ENCODE data around the gene ARHGEF5.

Gene ARHGEF5

GRCh38 chr7:144398291-144398690 lies 43.1 kb downstream of the ARHGEF5 start:
- ATAC-seq: no peak
- no peak for TF ChIP-seq TCF4 (CRISPR knock-in tag; IDR thresholded peaks at IDR 0.05; ENCODE audit: borderline replicate concordance)
- TF ChIP-seq OSR1 (CRISPR knock-in tag; IDR thresholded peaks at IDR 0.05): no peak
- no peak for TF ChIP-seq TSHZ2 (CRISPR knock-in tag; IDR thresholded peaks at IDR 0.05)
- no peak for TF ChIP-seq SNAI2 (CRISPR knock-in tag; IDR thresholded peaks at IDR 0.05)
- TF ChIP-seq ISL1 (CRISPR knock-in tag; IDR thresholded peaks at IDR 0.05): no peak
- no peak for TF ChIP-seq ZFP30 (CRISPR knock-in tag; IDR thresholded peaks at IDR 0.05)
- no peak for TF ChIP-seq ZNF70 (CRISPR knock-in tag; IDR thresholded peaks at IDR 0.05)
- TF ChIP-seq TOX (CRISPR knock-in tag; IDR thresholded peaks at IDR 0.05; ENCODE audit: borderline replicate concordance): no peak
- TF ChIP-seq ZFP3 (CRISPR knock-in tag; IDR thresholded peaks at IDR 0.05): no peak
- TF ChIP-seq BACH2 (CRISPR knock-in tag; IDR thresholded peaks at IDR 0.05; ENCODE audit: borderline replicate concordance): no peak
- TF ChIP-seq ZNF8 (CRISPR knock-in tag; IDR thresholded peaks at IDR 0.05): no peak
- no peak for TF ChIP-seq ZNF565 (CRISPR knock-in tag; conservative IDR thresholded peaks at IDR 0.05; ENCODE audit: low read depth)
- TF ChIP-seq ESRRG (CRISPR knock-in tag; IDR thresholded peaks at IDR 0.05): no peak
- TF ChIP-seq, protein P1, sequence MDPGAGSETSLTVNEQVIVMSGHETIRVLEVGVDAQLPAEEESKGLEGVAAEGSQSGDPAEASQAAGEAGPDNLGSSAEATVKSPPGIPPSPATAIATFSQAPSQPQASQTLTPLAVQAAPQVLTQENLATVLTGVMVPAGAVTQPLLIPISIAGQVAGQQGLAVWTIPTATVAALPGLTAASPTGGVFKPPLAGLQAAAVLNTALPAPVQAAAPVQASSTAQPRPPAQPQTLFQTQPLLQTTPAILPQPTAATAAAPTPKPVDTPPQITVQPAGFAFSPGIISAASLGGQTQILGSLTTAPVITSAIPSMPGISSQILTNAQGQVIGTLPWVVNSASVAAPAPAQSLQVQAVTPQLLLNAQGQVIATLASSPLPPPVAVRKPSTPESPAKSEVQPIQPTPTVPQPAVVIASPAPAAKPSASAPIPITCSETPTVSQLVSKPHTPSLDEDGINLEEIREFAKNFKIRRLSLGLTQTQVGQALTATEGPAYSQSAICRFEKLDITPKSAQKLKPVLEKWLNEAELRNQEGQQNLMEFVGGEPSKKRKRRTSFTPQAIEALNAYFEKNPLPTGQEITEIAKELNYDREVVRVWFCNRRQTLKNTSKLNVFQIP (CRISPR knock-in tag; IDR thresholded peaks at IDR 0.05; ENCODE audit: borderline replicate concordance, low read depth): no peak
- no peak for TF ChIP-seq PPARA (CRISPR knock-in tag; IDR thresholded peaks at IDR 0.05; ENCODE audit: borderline replicate concordance)
- no peak for TF ChIP-seq ARNTL (CRISPR knock-in tag; IDR thresholded peaks at IDR 0.05; ENCODE audit: borderline replicate concordance, low read depth)

- ATAC-seq: no peak
- TF ChIP-seq CSDC2 (CRISPR knock-in tag; IDR thresholded peaks at IDR 0.05): no peak
- no peak for TF ChIP-seq ISL1 (CRISPR knock-in tag; IDR thresholded peaks at IDR 0.05)
- no peak for TF ChIP-seq ZNF565 (CRISPR knock-in tag; conservative IDR thresholded peaks at IDR 0.05; ENCODE audit: low read depth)
- TF ChIP-seq ARNTL (CRISPR knock-in tag; IDR thresholded peaks at IDR 0.05; ENCODE audit: borderline replicate concordance, low read depth): no peak
- TF ChIP-seq TCF4 (CRISPR knock-in tag; IDR thresholded peaks at IDR 0.05; ENCODE audit: borderline replicate concordance): no peak
Measured at GRCh38 chr7:144398911-144399310, 43.7 kb downstream of the ARHGEF5 start.

- ATAC-seq: no peak
- TF ChIP-seq ARNTL (CRISPR knock-in tag; IDR thresholded peaks at IDR 0.05; ENCODE audit: borderline replicate concordance, low read depth) (no peak), ZNF565 (CRISPR knock-in tag; conservative IDR thresholded peaks at IDR 0.05; ENCODE audit: low read depth) (no peak), PPARA (CRISPR knock-in tag; IDR thresholded peaks at IDR 0.05; ENCODE audit: borderline replicate concordance) (no peak), GLIS3 (CRISPR knock-in tag; IDR thresholded peaks at IDR 0.05) (no peak), ZNF8 (CRISPR knock-in tag; IDR thresholded peaks at IDR 0.05) (no peak)
Measured at GRCh38 chr7:144399946-144400345, 44.7 kb downstream of the ARHGEF5 start.

- TF ChIP-seq ZNF565 (CRISPR knock-in tag; conservative IDR thresholded peaks at IDR 0.05; ENCODE audit: low read depth) (no peak), SNAI2 (CRISPR knock-in tag; IDR thresholded peaks at IDR 0.05) (no peak), OSR1 (CRISPR knock-in tag; IDR thresholded peaks at IDR 0.05) (no peak)
- TF ChIP-seq, protein P2, sequence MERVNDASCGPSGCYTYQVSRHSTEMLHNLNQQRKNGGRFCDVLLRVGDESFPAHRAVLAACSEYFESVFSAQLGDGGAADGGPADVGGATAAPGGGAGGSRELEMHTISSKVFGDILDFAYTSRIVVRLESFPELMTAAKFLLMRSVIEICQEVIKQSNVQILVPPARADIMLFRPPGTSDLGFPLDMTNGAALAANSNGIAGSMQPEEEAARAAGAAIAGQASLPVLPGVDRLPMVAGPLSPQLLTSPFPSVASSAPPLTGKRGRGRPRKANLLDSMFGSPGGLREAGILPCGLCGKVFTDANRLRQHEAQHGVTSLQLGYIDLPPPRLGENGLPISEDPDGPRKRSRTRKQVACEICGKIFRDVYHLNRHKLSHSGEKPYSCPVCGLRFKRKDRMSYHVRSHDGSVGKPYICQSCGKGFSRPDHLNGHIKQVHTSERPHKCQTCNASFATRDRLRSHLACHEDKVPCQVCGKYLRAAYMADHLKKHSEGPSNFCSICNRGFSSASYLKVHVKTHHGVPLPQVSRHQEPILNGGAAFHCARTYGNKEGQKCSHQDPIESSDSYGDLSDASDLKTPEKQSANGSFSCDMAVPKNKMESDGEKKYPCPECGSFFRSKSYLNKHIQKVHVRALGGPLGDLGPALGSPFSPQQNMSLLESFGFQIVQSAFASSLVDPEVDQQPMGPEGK (CRISPR knock-in tag; IDR thresholded peaks at IDR 0.05; ENCODE audit: borderline replicate concordance): no peak
- ATAC-seq: no peak
Measured at GRCh38 chr7:144401490-144401889, 46.3 kb downstream of the ARHGEF5 start.

- ATAC-seq: no peak
- TF ChIP-seq ZNF8 (CRISPR knock-in tag; IDR thresholded peaks at IDR 0.05) (no peak), ZFP3 (CRISPR knock-in tag; IDR thresholded peaks at IDR 0.05) (no peak), ZNF565 (CRISPR knock-in tag; conservative IDR thresholded peaks at IDR 0.05; ENCODE audit: low read depth) (no peak), SNAI2 (CRISPR knock-in tag; IDR thresholded peaks at IDR 0.05) (no peak), TCF4 (CRISPR knock-in tag; IDR thresholded peaks at IDR 0.05; ENCODE audit: borderline replicate concordance) (no peak), ISL1 (CRISPR knock-in tag; IDR thresholded peaks at IDR 0.05) (no peak), BACH2 (CRISPR knock-in tag; IDR thresholded peaks at IDR 0.05; ENCODE audit: borderline replicate concordance) (no peak), ZFP30 (CRISPR knock-in tag; IDR thresholded peaks at IDR 0.05) (no peak), CREB5 (CRISPR knock-in tag; IDR thresholded peaks at IDR 0.05; ENCODE audit: low read depth) (no peak), PPARA (CRISPR knock-in tag; IDR thresholded peaks at IDR 0.05; ENCODE audit: borderline replicate concordance) (no peak), ZNF70 (CRISPR knock-in tag; IDR thresholded peaks at IDR 0.05) (no peak), TSHZ2 (CRISPR knock-in tag; IDR thresholded peaks at IDR 0.05) (no peak)
- TF ChIP-seq, protein P1 (CRISPR knock-in tag; IDR thresholded peaks at IDR 0.05; ENCODE audit: borderline replicate concordance, low read depth): no peak
Measured at GRCh38 chr7:144403102-144403501, 47.9 kb downstream of the ARHGEF5 start.

Data from SK-N-SH treated with all-trans-retinoic acid at 6 μM for 48 hours (cell line).